Mesenteric fat pad (tissue), 1 donor: ENCODE measurements around the gene TM9SF4. TPM values are rescaled to one million over a fixed set of nuclear protein-coding genes. Genes with fewer than 3 reads are reported as not detected.

Source experiments
- DNase-seq: peaks from one replicate; pipeline ENCODE4 v3.0.0-alpha.2; 2020; ENCODE audit warnings: low spot score
- total RNA-seq: library from RNA; stranded (reverse); fragmentation: NEBNext Ultra II Directional; extraction: Animal tissue kit (Norgen Biotek cat#: 25700); gene quantifications from one replicate; pipeline ENCODE4 v1.2.1, GENCODE V29; 2021
- donor health status: DM: yes; HTN: yes; CAD: no.

The TM9SF4 gene
- total RNA-seq, 1 donor from 2014 or later: 40.6 TPM

- DNase-seq: no peak
Measured at GRCh38 chr20:32127347-32127746, 17.8 kb downstream of the TM9SF4 start.

GRCh38 chr20:32128167-32128566 is 18.7 kb downstream of the TM9SF4 start:
- no peak for DNase-seq

DNA sequence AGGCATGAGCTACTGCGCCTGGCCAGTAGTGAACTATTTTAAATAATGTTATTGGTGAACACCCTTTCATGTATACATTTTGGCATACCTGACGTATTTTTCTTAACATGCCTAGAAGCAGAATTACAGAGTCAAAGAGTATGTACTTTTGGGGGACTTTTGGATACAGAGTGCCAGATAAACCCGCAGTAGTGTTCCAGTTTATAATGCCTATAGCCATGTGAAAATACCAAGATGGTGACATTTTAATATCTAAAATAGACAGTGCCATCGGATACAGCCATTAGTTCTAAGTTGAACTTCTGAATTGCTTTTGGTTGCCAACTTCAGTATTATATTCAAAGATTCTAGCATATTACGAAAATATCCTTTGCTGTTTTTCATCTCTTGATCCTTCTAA is 20.3 kb downstream of the TM9SF4 start:
- DNase-seq: no peak

GRCh38 chr20:32130352-32130751 is 20.8 kb downstream of the TM9SF4 start:
- no peak for DNase-seq

DNA sequence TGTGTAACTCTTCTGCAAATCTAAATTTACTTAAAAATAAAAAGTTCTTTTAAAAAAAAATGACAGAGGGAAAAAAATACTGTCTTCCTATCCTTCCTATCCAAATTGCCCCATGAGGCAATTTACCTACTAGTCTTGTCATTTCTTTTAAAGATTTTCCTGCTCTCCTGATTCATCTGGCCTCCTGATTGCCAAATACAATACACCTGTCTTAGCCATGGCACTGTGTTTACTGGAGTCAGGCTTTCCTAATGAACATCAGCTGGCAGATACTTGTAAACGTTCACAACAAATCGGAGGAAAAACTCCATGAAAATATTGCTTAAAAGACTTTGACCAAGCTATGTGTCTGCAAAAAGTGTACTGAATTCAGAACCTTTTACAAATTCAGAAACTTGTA is 21.5 kb downstream of the TM9SF4 start:
- DNase-seq: no peak

DNA sequence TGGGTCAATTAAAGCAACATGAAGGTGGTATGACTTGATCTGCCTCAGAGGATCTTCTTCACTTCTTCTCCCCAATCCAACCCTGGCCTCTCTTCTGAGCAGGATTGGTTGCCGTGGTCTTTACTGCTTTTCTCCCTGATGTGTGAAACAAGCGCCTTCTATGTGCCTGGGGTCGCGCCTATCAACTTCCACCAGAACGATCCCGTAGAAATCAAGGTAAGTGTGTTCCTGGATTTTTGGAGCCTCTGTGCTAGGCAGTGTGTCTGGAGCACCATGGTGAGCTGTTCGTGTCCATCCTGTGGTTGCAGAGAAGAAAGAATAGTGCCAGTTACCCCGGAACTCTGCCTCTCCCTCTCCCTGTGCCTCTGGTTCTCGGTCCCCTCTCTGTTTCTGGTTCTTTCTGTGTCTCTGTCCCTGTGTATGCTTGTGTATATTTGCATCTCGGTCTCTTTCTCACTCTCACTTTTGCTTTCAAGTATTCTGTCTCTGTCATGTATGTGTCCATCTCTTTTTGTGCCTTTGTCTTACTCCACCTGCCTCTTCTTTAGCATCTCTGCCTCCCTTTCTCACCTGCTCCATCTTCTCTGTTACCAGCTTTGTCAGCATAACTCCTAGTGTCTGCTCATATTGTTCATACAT is 23.5 kb downstream of the TM9SF4 start:
- DNase-seq: no peak

DNA sequence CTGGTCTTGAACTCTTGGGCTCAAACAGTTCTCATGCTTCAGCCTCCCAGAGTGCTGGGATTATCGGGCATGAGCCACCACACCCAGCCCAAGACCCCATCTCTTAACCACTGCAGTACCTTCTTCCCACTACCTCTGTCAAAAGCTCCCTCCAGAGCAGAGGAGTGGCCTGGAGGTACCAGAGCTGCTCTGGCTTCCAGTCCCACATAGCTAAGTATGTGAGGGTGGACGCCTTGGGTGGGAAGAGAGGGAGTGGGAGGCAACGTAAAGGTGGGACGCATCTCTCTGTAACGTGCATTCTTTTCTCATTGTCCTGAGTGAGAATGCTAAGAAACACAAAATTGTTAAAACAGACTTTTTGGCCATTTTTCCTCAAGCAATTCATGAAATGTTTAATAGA is 24.5 kb downstream of the TM9SF4 start:
- no peak for DNase-seq

- DNase-seq: no peak
Measured at GRCh38 chr20:32135983-32136515, 26.5 kb downstream of the TM9SF4 start.

DNA sequence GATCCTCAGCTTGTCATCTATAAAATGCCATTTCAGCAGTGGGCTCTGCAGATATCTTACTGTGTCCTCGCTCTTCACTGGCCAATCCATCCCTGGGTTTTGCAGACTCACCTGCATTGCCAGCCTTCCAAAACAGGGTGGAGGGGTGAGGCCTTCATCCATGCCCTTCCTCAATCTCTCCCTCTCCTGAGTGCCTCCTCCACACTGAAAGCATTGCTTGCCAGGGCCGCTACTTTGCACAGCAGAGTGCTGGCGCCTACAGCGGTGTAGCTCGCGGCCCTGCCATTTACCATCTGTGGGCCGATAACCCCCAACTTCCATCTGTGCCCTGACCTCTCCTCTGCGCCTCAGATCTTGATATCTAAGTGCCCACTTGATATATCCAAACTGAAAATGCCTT is 29.4 kb downstream of the TM9SF4 start:
- no peak for DNase-seq

DNA sequence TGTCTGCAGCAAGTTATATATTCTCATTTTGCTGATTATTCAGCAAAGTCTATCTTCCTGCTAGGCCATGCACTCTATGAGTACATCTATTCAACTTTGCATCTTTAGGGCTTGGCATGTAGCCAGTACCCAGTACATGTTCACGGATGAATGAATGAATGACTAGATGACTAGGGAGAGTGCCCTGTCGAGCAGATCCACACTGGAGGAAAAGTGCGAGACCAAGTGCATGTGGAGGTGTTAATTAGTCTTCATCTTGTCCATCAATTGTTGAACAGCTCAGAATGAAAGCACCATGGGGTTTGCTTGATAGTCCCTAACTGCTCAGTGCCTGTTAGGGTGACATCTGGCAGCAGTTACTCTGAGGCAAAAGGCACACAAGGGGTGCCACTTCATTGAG is 30.4 kb downstream of the TM9SF4 start:
- DNase-seq: no peak

- peak; percentile 64 for DNase-seq
Measured at GRCh38 chr20:32140603-32141002, 31.1 kb downstream of the TM9SF4 start.

DNA sequence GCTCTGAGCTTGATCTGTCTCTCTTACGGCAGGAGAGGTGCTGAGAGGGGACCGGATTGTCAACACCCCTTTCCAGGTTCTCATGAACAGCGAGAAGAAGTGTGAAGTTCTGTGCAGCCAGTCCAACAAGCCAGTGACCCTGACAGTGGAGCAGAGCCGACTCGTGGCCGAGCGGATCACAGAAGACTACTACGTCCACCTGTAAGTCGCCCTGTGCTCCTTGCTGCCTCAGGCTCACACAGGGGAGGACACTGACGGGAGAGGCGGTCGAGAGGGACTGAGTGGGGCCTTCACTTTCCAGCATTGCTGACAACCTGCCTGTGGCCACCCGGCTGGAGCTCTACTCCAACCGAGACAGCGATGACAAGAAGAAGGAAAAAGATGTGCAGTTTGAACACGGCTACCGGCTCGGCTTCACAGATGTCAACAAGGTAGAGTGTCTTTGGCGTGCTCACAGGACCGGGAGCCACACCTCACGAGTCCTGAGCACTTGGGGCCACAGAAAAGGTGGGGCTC is 32.0 kb downstream of the TM9SF4 start:
- peak; percentile 82 for DNase-seq

DNA sequence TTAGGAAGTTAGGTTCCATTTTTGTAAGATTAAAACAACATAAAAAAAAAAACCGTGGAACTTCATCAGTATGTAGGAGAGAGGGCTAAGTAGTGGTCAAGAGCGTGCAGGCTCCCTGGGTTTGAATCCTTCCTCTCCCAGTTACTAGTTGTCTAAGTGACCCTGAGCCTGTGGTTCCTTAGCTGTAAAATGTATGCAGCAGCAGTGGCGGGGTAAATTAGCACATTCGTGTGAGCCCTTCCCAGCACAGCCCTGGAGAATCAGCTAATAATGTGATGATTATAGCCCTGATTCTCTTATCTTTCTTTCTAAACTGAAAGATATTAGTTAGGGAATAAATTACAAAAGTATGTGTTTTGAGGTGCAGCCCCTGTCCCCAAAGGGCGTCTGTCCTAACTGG is 32.6 kb downstream of the TM9SF4 start:
- no peak for DNase-seq

DNA sequence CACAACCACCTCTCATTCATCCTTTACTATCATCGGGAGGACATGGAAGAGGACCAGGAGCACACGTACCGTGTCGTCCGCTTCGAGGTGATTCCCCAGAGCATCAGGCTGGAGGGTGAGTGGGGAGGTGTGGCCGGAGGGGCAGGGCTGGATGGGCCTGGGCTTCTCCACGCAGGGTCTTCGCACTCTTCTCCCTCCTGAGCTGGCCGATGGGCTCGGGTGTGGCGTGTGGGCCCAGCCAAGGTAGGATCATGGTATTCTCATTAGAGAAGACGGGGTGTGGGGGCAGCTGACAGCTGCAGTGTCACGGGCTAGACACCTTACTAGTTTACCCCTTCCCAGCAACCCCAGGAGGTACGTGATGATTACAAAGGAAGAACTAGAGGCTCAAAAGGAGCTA is 33.5 kb downstream of the TM9SF4 start:
- peak; percentile 59 for DNase-seq

GRCh38 chr20:32144898-32145662 is 35.6 kb downstream of the TM9SF4 start:
- DNase-seq: peak; percentile 67

DNA sequence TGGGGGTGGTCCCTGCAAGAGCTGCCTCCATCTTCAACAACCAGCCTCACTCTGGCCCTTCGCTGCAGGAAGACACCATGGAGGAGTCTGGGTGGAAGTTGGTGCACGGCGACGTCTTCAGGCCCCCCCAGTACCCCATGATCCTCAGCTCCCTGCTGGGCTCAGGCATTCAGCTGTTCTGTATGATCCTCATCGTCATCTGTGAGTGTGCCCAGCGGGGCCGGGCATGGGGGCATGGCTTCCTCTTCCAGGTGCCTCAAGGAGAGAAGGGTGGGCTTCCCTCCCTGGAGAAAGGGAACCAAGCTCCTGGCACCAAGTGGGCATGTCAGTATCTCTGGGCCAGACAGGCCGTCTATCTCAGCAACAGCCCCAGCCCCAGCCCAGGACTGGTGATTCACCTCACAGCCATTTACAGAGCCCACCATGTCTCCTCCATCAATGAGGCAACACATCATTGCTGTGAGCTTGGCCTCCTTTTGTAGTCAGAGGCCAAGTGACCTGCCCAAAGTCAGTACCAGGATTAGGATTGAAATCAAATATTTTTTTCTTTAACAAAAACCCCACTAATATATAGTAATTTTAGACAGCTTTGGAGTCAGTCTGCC is 40.2 kb downstream of the TM9SF4 start:
- DNase-seq: peak; percentile 73

DNA sequence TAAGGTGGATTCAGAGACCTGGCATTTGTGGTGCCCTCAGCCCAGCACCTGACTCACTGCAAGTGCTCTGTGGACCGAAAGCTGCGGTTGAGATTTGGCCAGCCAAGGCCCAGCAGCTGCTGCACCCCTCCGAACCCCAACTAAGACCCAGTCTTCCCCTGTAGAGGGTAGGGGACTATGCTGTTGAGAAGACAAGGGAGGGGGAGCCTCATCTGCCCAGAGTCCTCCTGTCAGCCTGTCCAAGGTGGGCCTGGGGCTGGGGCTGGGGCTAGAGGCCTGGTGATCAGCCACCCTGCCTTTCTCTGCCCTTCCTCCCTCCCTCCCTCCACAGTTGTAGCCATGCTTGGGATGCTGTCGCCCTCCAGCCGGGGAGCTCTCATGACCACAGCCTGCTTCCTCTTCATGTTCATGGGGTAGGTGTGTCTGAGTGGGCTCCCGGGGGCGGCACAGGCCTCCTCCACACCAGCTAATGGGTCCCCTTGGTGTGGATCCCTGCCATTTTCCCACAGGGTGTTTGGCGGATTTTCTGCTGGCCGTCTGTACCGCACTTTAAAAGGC is 40.9 kb downstream of the TM9SF4 start:
- peak; percentile 74 for DNase-seq

DNA sequence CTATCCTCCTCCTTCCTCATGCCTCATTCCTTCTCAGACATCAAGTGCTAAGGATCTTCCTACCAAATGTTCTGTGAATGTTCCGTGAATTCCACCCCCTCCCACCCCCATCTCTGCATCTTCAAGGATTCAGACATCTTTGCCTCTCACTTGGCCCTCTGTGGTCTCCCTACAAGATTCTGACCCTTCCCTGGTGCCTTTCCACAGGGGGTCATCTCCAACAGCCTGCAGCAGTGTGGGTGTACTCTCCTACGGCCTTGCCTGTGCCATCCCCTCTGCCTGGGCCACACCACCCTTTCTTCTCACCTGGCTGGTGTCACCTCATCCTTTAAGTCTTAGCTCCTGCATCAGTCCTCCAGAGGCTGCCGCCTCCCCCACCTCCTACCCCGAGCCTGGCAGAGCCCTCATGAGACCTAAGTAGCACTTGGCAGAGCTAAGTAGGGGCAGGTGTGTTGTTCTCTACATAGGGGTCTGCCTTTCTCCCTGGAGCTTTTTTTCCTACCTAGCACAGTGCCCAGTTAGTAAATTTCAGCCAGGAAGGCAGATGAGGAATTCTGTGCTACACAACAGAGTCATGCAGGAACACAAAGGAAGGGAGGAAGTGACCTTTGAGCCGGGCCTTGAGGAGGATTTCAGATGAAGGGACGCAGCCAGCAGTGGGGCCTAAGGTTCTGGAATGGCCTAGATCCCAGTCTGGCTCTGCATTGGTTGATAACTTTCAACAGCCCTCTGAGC is 43.1 kb downstream of the TM9SF4 start:
- DNase-seq: peak; percentile 55

- DNase-seq: peak; percentile 53
Measured at GRCh38 chr20:32153156-32153665, 43.7 kb downstream of the TM9SF4 start.

GRCh38 chr20:32153771-32154170 is 44.3 kb downstream of the TM9SF4 start:
- peak; percentile 41 for DNase-seq
